K562 (cell line): ENCODE measurements around the gene AURKB. TPM values are rescaled to one million over a fixed set of nuclear protein-coding genes. Genes with fewer than 3 reads are reported as not detected.

Experiments
- BDP1 ChIP-seq: IDR thresholded peaks from 3 replicates; pipeline ENCODE4 v1.6.1; 2011; ENCODE audit not compliant: insufficient read length, insufficient read depth
- ETV5 ChIP-seq: sonication (generic); formaldehyde crosslinking; IDR thresholded peaks from 2 replicates; pipeline ENCODE4 v1.4.0; 2020; ENCODE audit warnings: low read depth, mild to moderate bottlenecking, missing genetic modification reagents
- KLF16 ChIP-seq: IDR thresholded peaks from 2 replicates; pipeline ENCODE4 v1.6.1; 2016; ENCODE audit warnings: antibody characterized with exemption
- NR0B1 ChIP-seq: fragments of 450-650 bp; IDR thresholded peaks from one replicate; pipeline ENCODE4 v1.6.1; 2018; ENCODE audit warnings: mild to moderate bottlenecking, moderate library complexity; ENCODE audit not compliant: partially characterized antibody
- PREB ChIP-seq: sonication (generic); formaldehyde crosslinking; IDR thresholded peaks from 2 replicates; pipeline ENCODE4 v1.8.1; 2023; ENCODE audit warnings: mild to moderate bottlenecking, missing genetic modification reagents
- RBM15 ChIP-seq: fragments of 200-400 bp; formaldehyde crosslinking; IDR thresholded peaks from 2 replicates; pipeline ENCODE4 v1.6.1; 2018; ENCODE audit warnings: mild to moderate bottlenecking, low read length, moderate library complexity; ENCODE audit not compliant: insufficient read depth
- SOX6 ChIP-seq: fragments of 450-650 bp; IDR thresholded peaks from 2 replicates; pipeline ENCODE4 v1.6.1; 2014; ENCODE audit warnings: mild to moderate bottlenecking
- SUPT5H ChIP-seq: fragments of 450-650 bp; IDR thresholded peaks from 2 replicates; pipeline ENCODE4 v1.6.1; 2016
- UBTF ChIP-seq, 2 experiments: IDR thresholded peaks; 2 replicates each; pipeline ENCODE4 v1.6.1; 2012; ENCODE audit warnings: improper control_type of control experiment in 2 of 2, low read depth in 2 of 2, low read length in 2 of 2, borderline replicate concordance in 1 of 2
- ZFP30 ChIP-seq: fragments of 250-450 bp; sonication (Bioruptor Pico); IDR thresholded peaks from 2 replicates; pipeline ENCODE4 v1.8.0; 2022; ENCODE audit warnings: moderate library complexity, mild to moderate bottlenecking, inconsistent platforms, borderline replicate concordance
- polyA plus RNA-seq, 8 experiments: library from polyadenylated mRNA; depleted of rRNA in 4 of 8; stranded (reverse) in 5 of 8; unstranded in 3 of 8; fragments of >200 nt; fragmentation: Nextera tagmentation in 2 of 8; fragmentation: Illumina TruSeq in 1 of 8; extraction: Ambion mirVana in 2 of 8; extraction: Trizol in 1 of 8; gene quantifications; 2 replicates each; pipeline versions ENCODE4 v1.2.1 to v1.2.3, GENCODE V29; 2011 to 2014; ENCODE audit warnings: inconsistent platforms in 1 of 8, missing spikeins in 1 of 8
- total RNA-seq, 7 experiments: library from RNA; depleted of rRNA in 6 of 7; stranded (reverse); fragments of >200 nt in 6 of 7; fragmentation: Illumina TruSeq in 2 of 7; extraction: Trizol in 2 of 7; gene quantifications; 2 replicates each; pipeline versions ENCODE4 v1.2.1 to v1.2.3, GENCODE V29; 2011 to 2021; ENCODE audit warnings: low replicate concordance in 1 of 7
- TF ChIP-seq, protein P1 (sequence below): fragments of 250-450 bp; sonication (Bioruptor Pico); IDR thresholded peaks from 2 replicates; pipeline ENCODE4 v1.8.0; 2022; ENCODE audit warnings: inconsistent platforms, mild to moderate bottlenecking, moderate library complexity, borderline replicate concordance
- TF ChIP-seq, protein P2 (sequence below), 2 experiments: fragments of 450-650 bp; IDR thresholded peaks; 2 replicates each; pipeline ENCODE4 v1.6.1; 2016; ENCODE audit warnings: mild to moderate bottlenecking in 2 of 2, borderline replicate concordance in 1 of 2, low read depth in 1 of 2, moderate library complexity in 1 of 2

AURKB gene
- total and polyA plus RNA-seq, 9 of the 15 experiments (the other 6 are each of a cell fraction or from before 2014, with no cell fraction given), result 27.2 to 114 (median 74.8) TPM

GRCh38 chr17:8187517-8188262 is 22.7 kb downstream of the AURKB start (continued):
- TF ChIP-seq PREB (CRISPR knock-in tag) (no peak), SOX6 (peak; percentile 37; the same call in 1 of the 2 replicates), SUPT5H (no peak), NR0B1 (no peak), ZFP30 (no peak), ETV5 (CRISPR knock-in tag) (no peak), BDP1 (peak; percentile 54), KLF16 (no peak), UBTF (IDR thresholded peaks at IDR 0.05; ENCODE audit: borderline replicate concordance in 1 of 2, low read depth in 2 of 2, low read length in 2 of 2) (0 out of 4 replicates have a peak, but pooled peaks have one; percentile 30 to 61), RBM15 (no peak)
- TF ChIP-seq, protein P1, sequence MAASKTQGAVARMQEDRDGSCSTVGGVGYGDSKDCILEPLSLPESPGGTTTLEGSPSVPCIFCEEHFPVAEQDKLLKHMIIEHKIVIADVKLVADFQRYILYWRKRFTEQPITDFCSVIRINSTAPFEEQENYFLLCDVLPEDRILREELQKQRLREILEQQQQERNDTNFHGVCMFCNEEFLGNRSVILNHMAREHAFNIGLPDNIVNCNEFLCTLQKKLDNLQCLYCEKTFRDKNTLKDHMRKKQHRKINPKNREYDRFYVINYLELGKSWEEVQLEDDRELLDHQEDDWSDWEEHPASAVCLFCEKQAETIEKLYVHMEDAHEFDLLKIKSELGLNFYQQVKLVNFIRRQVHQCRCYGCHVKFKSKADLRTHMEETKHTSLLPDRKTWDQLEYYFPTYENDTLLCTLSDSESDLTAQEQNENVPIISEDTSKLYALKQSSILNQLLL, result no peak
- TF ChIP-seq, protein P2, sequence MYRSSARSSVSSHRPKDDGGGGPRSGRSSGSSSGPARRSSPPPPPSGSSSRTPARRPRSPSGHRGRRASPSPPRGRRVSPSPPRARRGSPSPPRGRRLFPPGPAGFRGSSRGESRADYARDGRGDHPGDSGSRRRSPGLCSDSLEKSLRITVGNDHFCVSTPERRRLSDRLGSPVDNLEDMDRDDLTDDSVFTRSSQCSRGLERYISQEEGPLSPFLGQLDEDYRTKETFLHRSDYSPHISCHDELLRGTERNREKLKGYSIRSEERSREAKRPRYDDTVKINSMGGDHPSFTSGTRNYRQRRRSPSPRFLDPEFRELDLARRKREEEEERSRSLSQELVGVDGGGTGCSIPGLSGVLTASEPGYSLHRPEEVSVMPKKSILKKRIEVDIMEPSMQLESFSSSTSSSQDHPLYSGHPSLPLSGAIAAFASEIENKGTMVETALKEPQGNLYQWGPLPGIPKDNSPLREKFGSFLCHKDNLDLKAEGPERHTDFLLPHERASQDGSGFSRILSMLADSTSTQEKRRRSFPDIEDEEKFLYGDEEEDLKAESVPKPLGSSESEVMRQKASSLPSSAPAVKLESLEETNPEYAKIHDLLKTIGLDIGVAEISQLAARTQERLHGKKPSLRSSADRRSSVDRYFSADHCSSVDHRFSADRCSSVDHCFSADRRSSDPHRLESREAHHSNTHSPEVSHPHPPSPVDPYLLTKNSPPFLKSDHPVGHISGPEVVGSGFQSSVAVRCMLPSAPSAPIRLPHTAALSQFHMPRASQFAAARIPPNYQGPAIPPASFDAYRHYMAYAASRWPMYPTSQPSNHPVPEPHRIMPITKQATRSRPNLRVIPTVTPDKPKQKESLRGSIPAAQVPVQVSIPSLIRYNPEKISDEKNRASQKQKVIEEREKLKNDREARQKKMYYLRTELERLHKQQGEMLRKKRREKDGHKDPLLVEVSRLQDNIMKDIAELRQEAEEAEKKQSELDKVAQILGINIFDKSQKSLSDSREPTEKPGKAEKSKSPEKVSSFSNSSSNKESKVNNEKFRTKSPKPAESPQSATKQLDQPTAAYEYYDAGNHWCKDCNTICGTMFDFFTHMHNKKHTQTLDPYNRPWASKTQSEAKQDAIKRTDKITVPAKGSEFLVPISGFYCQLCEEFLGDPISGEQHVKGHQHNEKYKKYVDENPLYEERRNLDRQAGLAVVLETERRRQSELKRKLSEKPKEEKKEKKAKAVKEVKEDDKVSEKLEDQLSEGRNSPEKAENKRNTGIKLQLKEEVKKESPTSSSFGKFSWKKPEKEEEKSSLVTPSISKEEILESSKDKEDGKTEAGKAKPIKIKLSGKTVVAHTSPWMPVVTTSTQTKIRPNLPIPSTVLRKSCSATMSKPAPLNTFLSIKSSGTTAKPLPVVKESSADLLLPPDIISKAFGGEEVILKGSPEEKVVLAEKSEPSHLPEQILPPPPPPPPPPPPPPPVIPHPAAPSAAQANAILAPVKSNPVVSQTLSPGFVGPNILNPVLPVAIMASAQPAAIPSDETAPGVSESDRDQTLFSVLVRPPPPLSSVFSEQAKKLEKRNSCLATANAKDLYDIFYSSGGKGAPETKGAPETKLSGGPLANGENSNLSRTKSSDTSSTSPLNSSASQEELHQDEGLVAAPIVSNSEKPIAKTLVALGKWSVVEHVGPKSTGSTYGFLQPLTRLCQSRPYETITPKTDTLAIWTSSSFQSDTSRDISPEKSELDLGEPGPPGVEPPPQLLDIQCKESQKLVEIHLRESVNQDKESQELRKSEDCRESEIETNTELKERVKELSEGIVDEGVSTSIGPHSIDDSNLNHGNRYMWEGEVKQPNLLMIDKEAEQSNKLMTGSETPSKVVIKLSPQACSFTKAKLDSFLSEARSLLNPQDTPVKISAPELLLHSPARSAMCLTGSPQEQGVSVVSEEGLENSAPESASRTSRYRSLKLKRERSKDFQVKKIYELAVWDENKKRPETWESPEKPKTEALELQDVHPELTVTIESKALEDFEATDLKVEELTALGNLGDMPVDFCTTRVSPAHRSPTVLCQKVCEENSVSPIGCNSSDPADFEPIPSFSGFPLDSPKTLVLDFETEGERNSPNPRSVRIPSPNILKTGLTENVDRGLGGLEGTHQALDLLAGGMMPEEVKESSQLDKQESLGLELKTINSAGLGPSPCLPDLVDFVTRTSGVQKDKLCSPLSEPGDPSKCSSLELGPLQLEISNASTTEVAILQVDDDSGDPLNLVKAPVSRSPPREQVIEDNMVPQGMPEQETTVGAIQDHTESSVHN (IDR thresholded peaks at IDR 0.05; ENCODE audit: borderline replicate concordance in 1 of 2, low read depth in 1 of 2), result no peak
